Measurements from ENCODE around the gene RXFP1.

The RXFP1 gene

DNA sequence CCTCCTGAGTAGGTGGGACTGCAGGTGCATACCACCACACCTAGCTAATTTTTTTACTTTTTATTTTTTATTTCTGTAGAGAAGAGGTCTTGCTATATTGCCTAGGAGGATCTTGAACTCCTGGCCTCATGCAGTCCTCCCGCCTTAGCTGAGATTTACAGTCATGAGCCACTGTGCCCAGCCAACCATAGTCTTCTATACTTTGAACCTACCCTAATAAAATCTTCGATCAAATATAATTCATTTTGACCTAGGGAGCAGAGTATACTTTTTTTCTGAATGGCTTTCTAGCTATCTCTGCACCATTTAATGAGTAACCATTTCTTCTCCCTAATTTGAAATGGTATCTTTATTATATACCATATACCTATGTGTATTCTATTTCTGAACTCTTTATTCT, 157.1 kb downstream of the RXFP1 start:
- ATAC-seq = no peak
- TF ChIP-seq ZC3H10 (CRISPR knock-in tag; IDR thresholded peaks at IDR 0.05) (no peak), OSR1 (CRISPR knock-in tag; IDR thresholded peaks at IDR 0.05) (no peak), ZFP3 (CRISPR knock-in tag; IDR thresholded peaks at IDR 0.05) (no peak), BACH2 (CRISPR knock-in tag; IDR thresholded peaks at IDR 0.05; ENCODE audit: borderline replicate concordance) (no peak), ISL1 (CRISPR knock-in tag; IDR thresholded peaks at IDR 0.05) (no peak), SNAI2 (CRISPR knock-in tag; IDR thresholded peaks at IDR 0.05) (no peak), ZFP30 (CRISPR knock-in tag; IDR thresholded peaks at IDR 0.05) (no peak), PPARA (CRISPR knock-in tag; IDR thresholded peaks at IDR 0.05; ENCODE audit: borderline replicate concordance) (no peak), ZNF8 (CRISPR knock-in tag; IDR thresholded peaks at IDR 0.05) (no peak), TOX (CRISPR knock-in tag; IDR thresholded peaks at IDR 0.05; ENCODE audit: borderline replicate concordance) (no peak)
- TF ChIP-seq, protein P1, sequence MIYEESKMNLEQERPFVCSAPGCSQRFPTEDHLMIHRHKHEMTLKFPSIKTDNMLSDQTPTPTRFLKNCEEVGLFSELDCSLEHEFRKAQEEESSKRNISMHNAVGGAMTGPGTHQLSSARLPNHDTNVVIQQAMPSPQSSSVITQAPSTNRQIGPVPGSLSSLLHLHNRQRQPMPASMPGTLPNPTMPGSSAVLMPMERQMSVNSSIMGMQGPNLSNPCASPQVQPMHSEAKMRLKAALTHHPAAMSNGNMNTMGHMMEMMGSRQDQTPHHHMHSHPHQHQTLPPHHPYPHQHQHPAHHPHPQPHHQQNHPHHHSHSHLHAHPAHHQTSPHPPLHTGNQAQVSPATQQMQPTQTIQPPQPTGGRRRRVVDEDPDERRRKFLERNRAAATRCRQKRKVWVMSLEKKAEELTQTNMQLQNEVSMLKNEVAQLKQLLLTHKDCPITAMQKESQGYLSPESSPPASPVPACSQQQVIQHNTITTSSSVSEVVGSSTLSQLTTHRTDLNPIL (CRISPR knock-in tag; IDR thresholded peaks at IDR 0.05; ENCODE audit: low read depth) = no peak
- TF ChIP-seq, protein P2, sequence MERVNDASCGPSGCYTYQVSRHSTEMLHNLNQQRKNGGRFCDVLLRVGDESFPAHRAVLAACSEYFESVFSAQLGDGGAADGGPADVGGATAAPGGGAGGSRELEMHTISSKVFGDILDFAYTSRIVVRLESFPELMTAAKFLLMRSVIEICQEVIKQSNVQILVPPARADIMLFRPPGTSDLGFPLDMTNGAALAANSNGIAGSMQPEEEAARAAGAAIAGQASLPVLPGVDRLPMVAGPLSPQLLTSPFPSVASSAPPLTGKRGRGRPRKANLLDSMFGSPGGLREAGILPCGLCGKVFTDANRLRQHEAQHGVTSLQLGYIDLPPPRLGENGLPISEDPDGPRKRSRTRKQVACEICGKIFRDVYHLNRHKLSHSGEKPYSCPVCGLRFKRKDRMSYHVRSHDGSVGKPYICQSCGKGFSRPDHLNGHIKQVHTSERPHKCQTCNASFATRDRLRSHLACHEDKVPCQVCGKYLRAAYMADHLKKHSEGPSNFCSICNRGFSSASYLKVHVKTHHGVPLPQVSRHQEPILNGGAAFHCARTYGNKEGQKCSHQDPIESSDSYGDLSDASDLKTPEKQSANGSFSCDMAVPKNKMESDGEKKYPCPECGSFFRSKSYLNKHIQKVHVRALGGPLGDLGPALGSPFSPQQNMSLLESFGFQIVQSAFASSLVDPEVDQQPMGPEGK (CRISPR knock-in tag; IDR thresholded peaks at IDR 0.05; ENCODE audit: borderline replicate concordance) = no peak
- TF ChIP-seq, protein P3, sequence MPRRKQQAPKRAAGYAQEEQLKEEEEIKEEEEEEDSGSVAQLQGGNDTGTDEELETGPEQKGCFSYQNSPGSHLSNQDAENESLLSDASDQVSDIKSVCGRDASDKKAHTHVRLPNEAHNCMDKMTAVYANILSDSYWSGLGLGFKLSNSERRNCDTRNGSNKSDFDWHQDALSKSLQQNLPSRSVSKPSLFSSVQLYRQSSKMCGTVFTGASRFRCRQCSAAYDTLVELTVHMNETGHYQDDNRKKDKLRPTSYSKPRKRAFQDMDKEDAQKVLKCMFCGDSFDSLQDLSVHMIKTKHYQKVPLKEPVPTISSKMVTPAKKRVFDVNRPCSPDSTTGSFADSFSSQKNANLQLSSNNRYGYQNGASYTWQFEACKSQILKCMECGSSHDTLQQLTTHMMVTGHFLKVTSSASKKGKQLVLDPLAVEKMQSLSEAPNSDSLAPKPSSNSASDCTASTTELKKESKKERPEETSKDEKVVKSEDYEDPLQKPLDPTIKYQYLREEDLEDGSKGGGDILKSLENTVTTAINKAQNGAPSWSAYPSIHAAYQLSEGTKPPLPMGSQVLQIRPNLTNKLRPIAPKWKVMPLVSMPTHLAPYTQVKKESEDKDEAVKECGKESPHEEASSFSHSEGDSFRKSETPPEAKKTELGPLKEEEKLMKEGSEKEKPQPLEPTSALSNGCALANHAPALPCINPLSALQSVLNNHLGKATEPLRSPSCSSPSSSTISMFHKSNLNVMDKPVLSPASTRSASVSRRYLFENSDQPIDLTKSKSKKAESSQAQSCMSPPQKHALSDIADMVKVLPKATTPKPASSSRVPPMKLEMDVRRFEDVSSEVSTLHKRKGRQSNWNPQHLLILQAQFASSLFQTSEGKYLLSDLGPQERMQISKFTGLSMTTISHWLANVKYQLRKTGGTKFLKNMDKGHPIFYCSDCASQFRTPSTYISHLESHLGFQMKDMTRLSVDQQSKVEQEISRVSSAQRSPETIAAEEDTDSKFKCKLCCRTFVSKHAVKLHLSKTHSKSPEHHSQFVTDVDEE (CRISPR knock-in tag; IDR thresholded peaks at IDR 0.05) = no peak

DNA sequence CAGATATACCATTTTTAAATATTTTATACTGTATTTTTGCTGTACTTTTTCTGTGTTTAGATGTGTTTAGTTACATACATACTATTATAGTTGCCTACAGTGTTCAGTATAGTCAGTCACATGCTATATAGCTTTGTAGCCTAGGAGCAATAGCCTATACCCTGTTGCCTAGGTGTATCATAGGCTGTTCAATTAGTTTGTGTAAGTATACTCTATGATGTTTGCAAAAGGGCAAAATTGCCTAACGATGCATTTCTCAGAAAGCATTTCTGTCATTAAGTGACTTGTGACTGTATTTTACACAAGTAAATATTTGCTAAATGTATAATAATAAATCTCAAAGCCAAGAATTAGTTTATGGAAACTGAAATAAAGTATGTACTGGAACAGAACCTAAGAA, 159.9 kb downstream of the RXFP1 start:
- no peak for TF ChIP-seq ZFP3 (CRISPR knock-in tag; IDR thresholded peaks at IDR 0.05)
- TF ChIP-seq PPARA (CRISPR knock-in tag; IDR thresholded peaks at IDR 0.05; ENCODE audit: borderline replicate concordance) = no peak
- no peak for TF ChIP-seq GLIS3 (CRISPR knock-in tag; IDR thresholded peaks at IDR 0.05)
- TF ChIP-seq, protein P2 (CRISPR knock-in tag; IDR thresholded peaks at IDR 0.05; ENCODE audit: borderline replicate concordance) = no peak
- TF ChIP-seq ZNF70 (CRISPR knock-in tag; IDR thresholded peaks at IDR 0.05) = no peak
- TF ChIP-seq, protein P4, sequence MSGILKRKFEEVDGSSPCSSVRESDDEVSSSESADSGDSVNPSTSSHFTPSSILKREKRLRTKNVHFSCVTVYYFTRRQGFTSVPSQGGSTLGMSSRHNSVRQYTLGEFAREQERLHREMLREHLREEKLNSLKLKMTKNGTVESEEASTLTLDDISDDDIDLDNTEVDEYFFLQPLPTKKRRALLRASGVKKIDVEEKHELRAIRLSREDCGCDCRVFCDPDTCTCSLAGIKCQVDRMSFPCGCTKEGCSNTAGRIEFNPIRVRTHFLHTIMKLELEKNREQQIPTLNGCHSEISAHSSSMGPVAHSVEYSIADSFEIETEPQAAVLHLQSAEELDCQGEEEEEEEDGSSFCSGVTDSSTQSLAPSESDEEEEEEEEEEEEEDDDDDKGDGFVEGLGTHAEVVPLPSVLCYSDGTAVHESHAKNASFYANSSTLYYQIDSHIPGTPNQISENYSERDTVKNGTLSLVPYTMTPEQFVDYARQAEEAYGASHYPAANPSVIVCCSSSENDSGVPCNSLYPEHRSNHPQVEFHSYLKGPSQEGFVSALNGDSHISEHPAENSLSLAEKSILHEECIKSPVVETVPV (CRISPR knock-in tag; IDR thresholded peaks at IDR 0.05) = no peak
- TF ChIP-seq CSDC2 (CRISPR knock-in tag; IDR thresholded peaks at IDR 0.05) = no peak
- TF ChIP-seq OSR1 (CRISPR knock-in tag; IDR thresholded peaks at IDR 0.05) = no peak
- TF ChIP-seq BACH2 (CRISPR knock-in tag; IDR thresholded peaks at IDR 0.05; ENCODE audit: borderline replicate concordance) = no peak
- no peak for TF ChIP-seq ARNTL (CRISPR knock-in tag; IDR thresholded peaks at IDR 0.05; ENCODE audit: borderline replicate concordance, low read depth)
- no peak for TF ChIP-seq ESRRG (CRISPR knock-in tag; IDR thresholded peaks at IDR 0.05)
- no peak for TF ChIP-seq SNAI2 (CRISPR knock-in tag; IDR thresholded peaks at IDR 0.05)
- no peak for TF ChIP-seq TOX (CRISPR knock-in tag; IDR thresholded peaks at IDR 0.05; ENCODE audit: borderline replicate concordance)
- TF ChIP-seq RARB (CRISPR knock-in tag; IDR thresholded peaks at IDR 0.05) = no peak
- TF ChIP-seq, protein P3 (CRISPR knock-in tag; IDR thresholded peaks at IDR 0.05) = no peak
- TF ChIP-seq ZC3H10 (CRISPR knock-in tag; IDR thresholded peaks at IDR 0.05) = no peak
- no peak for TF ChIP-seq ZNF8 (CRISPR knock-in tag; IDR thresholded peaks at IDR 0.05)
- TF ChIP-seq, protein P1 (CRISPR knock-in tag; IDR thresholded peaks at IDR 0.05; ENCODE audit: low read depth) = no peak
- TF ChIP-seq TCF4 (CRISPR knock-in tag; IDR thresholded peaks at IDR 0.05; ENCODE audit: borderline replicate concordance) = no peak

More for the DNA sequence above, 159.9 kb downstream of the RXFP1 start:
- no peak for ATAC-seq

Measured in SK-N-SH treated with all-trans-retinoic acid at 6 μM for 48 hours (cell line).